HepG2 (cell line): ENCODE results near the gene BLVRA. TPM values are rescaled to one million over a fixed set of nuclear protein-coding genes. Genes with fewer than 3 reads are reported as not detected.
"Not testable (repeated sequence)": the region's sequence is repeated elsewhere in the genome, so short reads cannot be mapped to it uniquely, and the experiment has no call there.

Experiments used
- ATAC-seq: fragments of 200-7000 bp; cut with Tn5 transposase; 3 replicates; pipeline ENCODE4 v1.9.1; 2020; ENCODE audit warnings: mild to moderate bottlenecking, moderate library complexity
- BruUV-seq: library from RNA; stranded (reverse); fragments of 400-500 nt; replicated peaks from 2 replicates; lab custom pipeline; 2021; lab: Mats Ljungman, UMichigan
- CTCF ChIA-PET: fragments of 300-600 bp; formaldehyde crosslinking; extraction: SDS; loops from one replicate; lab custom pipeline; 2021; ENCODE audit warnings: low total read pairs, inconsistent platforms, low intra/inter-chr PET ratio; lab: Yijun Ruan, JAX
- POLR2A ChIA-PET: fragments of 350-600 bp; sonication (Branson Sonifier 250); formaldehyde crosslinking; loops from one replicate; lab custom pipeline; 2020; ENCODE audit warnings: antibody characterized with exemption, inconsistent platforms; lab: Yijun Ruan, JAX
- DNase-seq: peaks from one replicate; pipeline ENCODE4 v3.0.0-alpha.2; 2015; ENCODE audit warnings: low spot score
- FAIRE-seq: peaks from 3 replicates; lab custom pipeline; 2011; peaks lifted over from hg19 to GRCh38; lab: Jason Lieb, UNC
- H2AFZ ChIP-seq: one replicate; pipeline ENCODE4 v1.6.1; 2011; ENCODE audit warnings: low read length, inconsistent platforms
- H3K27ac ChIP-seq: fragments of 300-600 bp; 3 replicates; pipeline ENCODE4 v1.8.0; 2011; ENCODE audit warnings: mixed run types, mild to moderate bottlenecking, mixed read lengths, low read length, inconsistent platforms; ENCODE audit not compliant: insufficient read depth; ENCODE audit errors: extremely low read length
- H3K27me3 ChIP-seq, 2 experiments: fragments of 200-600 bp in 1 of 2; 2 replicates in 1 of 2; 3 replicates in 1 of 2; pipeline versions ENCODE4 v1.6.0 to v1.8.0; 2011; ENCODE audit warnings: low read length in 2 of 2, mild to moderate bottlenecking in 2 of 2, moderate library complexity in 2 of 2, inconsistent platforms in 1 of 2; ENCODE audit not compliant: insufficient read depth in 2 of 2, control insufficient read depth in 1 of 2
- H3K36me3 ChIP-seq, 2 experiments: fragments of 200-600 bp in 1 of 2; replicated peaks in 1 of 2; 2 replicates in 1 of 2; 3 replicates in 1 of 2; pipeline versions ENCODE4 v1.5.1 to v1.8.0; 2011; ENCODE audit warnings: low read length in 2 of 2, inconsistent platforms in 1 of 2; ENCODE audit not compliant: insufficient read depth in 2 of 2, control insufficient read depth in 1 of 2
- H3K4me1 ChIP-seq: 2 replicates; pipeline ENCODE4 v1.5.1; 2012; ENCODE audit warnings: low read length, inconsistent platforms; ENCODE audit not compliant: insufficient read depth
- H3K4me2 ChIP-seq: 2 replicates; pipeline ENCODE4 v1.6.0; 2011; ENCODE audit warnings: low read depth, low read length, inconsistent platforms
- H3K4me3 ChIP-seq, 3 experiments: fragments of 200-600 bp in 1 of 3; sonication (generic), shearing (Covaris generic) in 1 of 3; replicated peaks in 1 of 3; 2 replicates each; pipeline ENCODE4 v1.5.1; 2011 to 2016; ENCODE audit warnings: low read length in 3 of 3, inconsistent platforms in 2 of 3, low read depth in 2 of 3, mild to moderate bottlenecking in 2 of 3, control low read depth in 1 of 3, mixed read lengths in 1 of 3; ENCODE audit not compliant: insufficient read depth in 1 of 3
- H3K79me2 ChIP-seq: one replicate; pipeline ENCODE4 v1.6.1; 2011; ENCODE audit warnings: low read length, inconsistent platforms; ENCODE audit not compliant: insufficient read depth
- H3K9ac ChIP-seq: 2 replicates; pipeline ENCODE4 v1.6.0; 2011; ENCODE audit warnings: mild to moderate bottlenecking, low read depth, low read length, inconsistent platforms; ENCODE audit not compliant: insufficient read depth
- H3K9me3 ChIP-seq: 2 replicates; pipeline ENCODE4 v1.5.1; 2012; ENCODE audit warnings: mild to moderate bottlenecking, low read length
- H4K20me1 ChIP-seq: 2 replicates; pipeline ENCODE4 v1.6.0; 2011; ENCODE audit warnings: inconsistent platforms, mild to moderate bottlenecking, low read length, moderate library complexity; ENCODE audit not compliant: insufficient read depth
- CENPX ChIP-seq: sonication (generic); formaldehyde crosslinking; IDR thresholded peaks from 2 replicates; pipeline ENCODE4 v1.9.0; 2021; ENCODE audit warnings: mild to moderate bottlenecking, missing genetic modification reagents, moderate library complexity
- HNRNPK ChIP-seq: fragments of 200-400 bp; formaldehyde crosslinking; IDR thresholded peaks from 2 replicates; pipeline ENCODE4 v1.6.1; 2018; ENCODE audit warnings: low read length, low read depth, moderate library complexity, mild to moderate bottlenecking; ENCODE audit not compliant: poor library complexity, severe bottlenecking
- MAFG ChIP-seq: sonication (generic); formaldehyde crosslinking; IDR thresholded peaks from 2 replicates; pipeline ENCODE4 v1.5.1; 2020; ENCODE audit warnings: mild to moderate bottlenecking, missing genetic modification reagents
- NR0B2 ChIP-seq: sonication (generic); formaldehyde crosslinking; IDR thresholded peaks from 2 replicates; pipeline ENCODE4 v1.4.0; 2020; ENCODE audit warnings: mild to moderate bottlenecking, missing genetic modification reagents
- RFXANK ChIP-seq: IDR thresholded peaks from 2 replicates; pipeline ENCODE4 v1.6.1; 2016
- SMYD3 ChIP-seq: sonication (generic); formaldehyde crosslinking; IDR thresholded peaks from 2 replicates; pipeline ENCODE4 v1.8.1; 2023; ENCODE audit warnings: mild to moderate bottlenecking, missing genetic modification reagents
- ZNF614 ChIP-seq: IDR thresholded peaks from 2 replicates; pipeline ENCODE4 v1.6.1; 2018; ENCODE audit warnings: missing biosample characterization, missing genetic modification reagents, inconsistent platforms, borderline replicate concordance
- ZNF816 ChIP-seq: sonication (generic); formaldehyde crosslinking; IDR thresholded peaks from 2 replicates; pipeline ENCODE4 v1.8.0; 2022; ENCODE audit warnings: missing genetic modification reagents, mild to moderate bottlenecking, borderline replicate concordance
- WGBS: methylation state at CpG from one replicate; pipeline ENCODE4 v1.1.6; 2017; ENCODE audit warnings: low lambda C conversion rate; 5-methylcytosine and 5-hydroxymethylcytosine counted together
- in situ Hi-C: cut with HindIII; loops from 2 replicates; pipeline ENCODE4 v1.10.0; 2017; ENCODE audit warnings: low pct_unique_long_range_greater_than_20kb; ENCODE audit not compliant: extremely low pct_ligation_motif_present
- intact Hi-C: fragments of 100-400 bp; cut with micrococcal nuclease; formaldehyde crosslinking; loops from one replicate; pipeline ENCODE4 v1.10.0; 2022; ENCODE audit not compliant: unreplicated experiment
- polyA plus RNA-seq, 8 experiments: library from polyadenylated mRNA; depleted of rRNA in 3 of 8; stranded (reverse) in 7 of 8; unstranded in 1 of 8; fragments of >200 nt; fragmentation: Illumina TruSeq in 4 of 8; extraction: Trizol in 4 of 8; gene quantifications; 2 replicates each; pipeline versions ENCODE4 v1.2.1 to v1.2.3, GENCODE V29; 2011 to 2016; ENCODE audit warnings: low read depth in 4 of 8, missing spikeins in 1 of 8, mixed read lengths in 1 of 8; ENCODE audit not compliant: insufficient read depth in 1 of 8
- total RNA-seq, 5 experiments: library from RNA; depleted of rRNA; stranded (reverse); fragments of >200 nt; fragmentation: Illumina TruSeq; extraction: Trizol; gene quantifications; 2 replicates each; pipeline ENCODE4 v1.2.3, GENCODE V29; 2016; ENCODE audit warnings: low read depth in 1 of 5
- TF ChIP-seq, protein P1 (sequence below): sonication (generic); formaldehyde crosslinking; IDR thresholded peaks from 2 replicates; pipeline ENCODE4 v1.8.0; 2022; ENCODE audit warnings: mild to moderate bottlenecking, missing genetic modification reagents, moderate library complexity

Gene BLVRA
- total and polyA plus RNA-seq, 2 of the 13 experiments (the other 11 are each of a cell fraction or from before 2014, with no cell fraction given), result 39.2 to 64.2 TPM

DNA sequence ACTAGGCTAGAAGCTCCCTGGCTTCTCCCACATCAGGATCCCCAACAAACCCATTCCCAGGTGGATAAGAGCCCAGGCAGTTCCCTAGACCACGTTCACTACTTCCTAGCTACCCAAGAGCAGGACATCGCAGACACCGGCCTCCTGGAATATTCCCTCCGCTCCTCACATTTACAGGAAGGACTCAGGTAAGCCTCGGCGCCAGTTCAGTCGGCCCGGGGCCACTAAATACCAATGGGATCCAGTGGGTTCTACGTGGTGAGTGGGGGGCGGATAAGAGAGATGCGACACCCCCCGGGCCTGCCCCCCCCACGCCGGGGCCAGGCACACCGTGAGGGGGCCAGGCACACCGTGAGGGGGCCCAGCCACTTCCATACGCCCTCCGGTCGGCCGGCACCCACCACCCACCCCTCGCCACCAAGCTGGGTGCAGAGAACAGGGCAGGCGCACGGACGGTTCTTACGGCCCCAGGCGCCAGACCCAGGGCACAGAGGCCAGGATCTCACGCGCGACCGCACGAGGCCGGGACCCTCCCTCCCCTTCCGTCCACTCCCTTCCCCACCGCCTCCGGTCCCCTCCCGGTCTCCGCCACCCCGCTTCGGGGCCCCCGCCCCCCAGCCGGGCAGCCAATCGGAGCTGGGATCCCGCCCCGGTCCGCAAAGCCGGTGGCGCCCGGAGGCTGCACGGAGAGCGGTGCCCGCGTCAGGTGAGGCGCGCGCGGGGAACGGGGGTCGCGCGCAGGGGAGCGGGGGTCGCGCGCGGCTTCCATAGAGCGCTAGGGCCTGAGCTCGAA lies at the start of gene BLVRA (continued):
- TF ChIP-seq, protein P1, sequence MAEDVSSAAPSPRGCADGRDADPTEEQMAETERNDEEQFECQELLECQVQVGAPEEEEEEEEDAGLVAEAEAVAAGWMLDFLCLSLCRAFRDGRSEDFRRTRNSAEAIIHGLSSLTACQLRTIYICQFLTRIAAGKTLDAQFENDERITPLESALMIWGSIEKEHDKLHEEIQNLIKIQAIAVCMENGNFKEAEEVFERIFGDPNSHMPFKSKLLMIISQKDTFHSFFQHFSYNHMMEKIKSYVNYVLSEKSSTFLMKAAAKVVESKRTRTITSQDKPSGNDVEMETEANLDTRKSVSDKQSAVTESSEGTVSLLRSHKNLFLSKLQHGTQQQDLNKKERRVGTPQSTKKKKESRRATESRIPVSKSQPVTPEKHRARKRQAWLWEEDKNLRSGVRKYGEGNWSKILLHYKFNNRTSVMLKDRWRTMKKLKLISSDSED, result no peak
- TF ChIP-seq MAFG (CRISPR knock-in tag) (no peak), HNRNPK (peak; percentile 87), CENPX (no peak), ZNF614 (CRISPR knock-in tag) (no peak)

- in situ Hi-C loops, result loop anchor here (25.0 kb wide), 1 partner anchor 249 kb away; no protein-coding TSS in a partner anchor
- ATAC-seq, result no peak
- intact Hi-C loops, result no loop called here
- 100% methylated on average over 1 of the region's 1 CpG for WGBS
- CTCF ChIA-PET, result no interaction called here
- no peak overlapping the region for H3K27ac ChIP-seq
- H3K4me2 ChIP-seq, result no peak overlapping the region
- H3K4me1 ChIP-seq, result peaks cover 11% of the 10 kb centered on the region
- no peak for FAIRE-seq
- peaks cover 80% of the 10 kb centered on the region for H3K79me2 ChIP-seq
- peaks cover 0 to 3% of the 10 kb centered on the region in 2 experiments; a peak in 2 of 5 replicates for H3K36me3 ChIP-seq
- DNase-seq, result no peak
- no peak overlapping the region for H3K9ac ChIP-seq
- H3K4me3 ChIP-seq, result no peak overlapping the region
- POLR2A ChIA-PET, result no interaction called here
- no peaks in the 10 kb centered on the region for H3K27me3 ChIP-seq
- H3K9me3 ChIP-seq, result no peaks in the 10 kb centered on the region
- TF ChIP-seq SMYD3 (CRISPR knock-in tag) (no peak), RFXANK (CRISPR knock-in tag) (no peak), ZNF816 (CRISPR knock-in tag) (no peak), NR0B2 (CRISPR knock-in tag) (no peak)
- TF ChIP-seq, all 625 proteins: peak for 0
- no TSS peak for BruUV-seq
- Histone ChIP-seq H4K20me1 (no peaks in the 10 kb centered on the region), H2AFZ (no peak overlapping the region)
Measured at GRCh38 chr7:43711503-43711902, 47.0 kb upstream of the BLVRA start.

GRCh38 chr7:43715966-43716365 lies 42.5 kb upstream of the BLVRA start:
- Histone ChIP-seq H3K4me1 (peaks cover 11% of the 10 kb centered on the region), H3K79me2 (peaks cover 84% of the 10 kb centered on the region)
- H3K4me2 ChIP-seq, H3K4me3 ChIP-seq, FAIRE-seq, H4K20me1 ChIP-seq, BruUV-seq, H2AFZ ChIP-seq, H3K27me3 ChIP-seq, DNase-seq, H3K9me3 ChIP-seq, H3K36me3 ChIP-seq, H3K9ac ChIP-seq, ATAC-seq, H3K27ac ChIP-seq, CTCF ChIA-PET, intact Hi-C loops: not testable (repeated sequence)
- in situ Hi-C loops, result loop anchor here (25.0 kb wide), 1 partner anchor 254 kb away; no protein-coding TSS in a partner anchor
- WGBS, result 94% methylated on average over 2 of the region's 2 CpGs
- POLR2A ChIA-PET, result interaction anchor here (0.9 kb wide), 1 partner anchor 133 kb away, joined by 3 read pairs; the partner anchor contains the start of gene STK17A
